Neural progenitor cell (in vitro differentiated cells): ENCODE measurements around the gene LZTFL1. TPM values are rescaled to one million over a fixed set of nuclear protein-coding genes. Genes with fewer than 3 reads are reported as not detected.

Experiments used
- DNase-seq: peaks from one replicate; pipeline ENCODE4 v3.0.0-alpha.2; 2016; ENCODE audit warnings: low spot score
- H2AFZ ChIP-seq: fragments of 200-600 bp; sonication (generic); replicated peaks from 2 replicates; pipeline ENCODE4 v1.6.1; 2016; ENCODE audit warnings: antibody characterized with exemption
- H3F3A ChIP-seq: fragments of 200-600 bp; sonication (generic); 2 replicates; pipeline ENCODE4 v1.6.1; 2016; ENCODE audit warnings: antibody characterized with exemption, low read depth
- H3K27ac ChIP-seq: fragments of 200-600 bp; sonication (generic); 2 replicates; pipeline ENCODE4 v1.5.1; 2016; ENCODE audit warnings: mild to moderate bottlenecking
- H3K27me3 ChIP-seq: fragments of 200-600 bp; sonication (generic); 2 replicates; pipeline ENCODE4 v1.6.1; 2016; ENCODE audit warnings: mild to moderate bottlenecking, moderate library complexity
- H3K36me3 ChIP-seq: fragments of 200-600 bp; sonication (generic); 2 replicates; pipeline ENCODE4 v1.5.1; 2016
- H3K4me1 ChIP-seq: fragments of 200-600 bp; sonication (generic); 2 replicates; pipeline ENCODE4 v1.6.1; 2016; ENCODE audit warnings: mixed run types
- H3K4me2 ChIP-seq: fragments of 200-600 bp; sonication (generic); 2 replicates; pipeline ENCODE4 v1.6.1; 2016
- H3K4me3 ChIP-seq: fragments of 200-600 bp; sonication (generic); 2 replicates; pipeline ENCODE4 v1.5.1; 2016
- H3K79me2 ChIP-seq: fragments of 200-600 bp; sonication (generic); 2 replicates; pipeline ENCODE4 v1.6.1; 2016; ENCODE audit warnings: low read depth
- H3K9ac ChIP-seq: fragments of 200-600 bp; sonication (generic); 2 replicates; pipeline ENCODE4 v1.6.1; 2016
- H3K9me3 ChIP-seq: fragments of 200-600 bp; sonication (generic); 2 replicates; pipeline ENCODE4 v1.5.1; 2016; ENCODE audit warnings: low read depth
- H4K20me1 ChIP-seq: fragments of 200-600 bp; sonication (generic); 2 replicates; pipeline ENCODE4 v1.6.1; 2016; ENCODE audit warnings: low read depth
- H3K27ac Mint-ChIP-seq: 3 replicates; pipeline ENCODE4 v1.8.0; 2021; ENCODE audit warnings: mixed read lengths
- H3K27me3 Mint-ChIP-seq: 2 replicates; pipeline ENCODE4 v1.8.0; 2022; ENCODE audit warnings: low read depth, mild to moderate bottlenecking, inconsistent platforms, moderate library complexity, mixed read lengths; ENCODE audit not compliant: insufficient read depth
- H3K36me3 Mint-ChIP-seq: 3 replicates; pipeline ENCODE4 v1.8.0; 2021; ENCODE audit warnings: mixed read lengths
- H3K4me1 Mint-ChIP-seq: 3 replicates; pipeline ENCODE4 v1.8.0; 2021; ENCODE audit warnings: mixed read lengths
- H3K4me3 Mint-ChIP-seq: 3 replicates; pipeline ENCODE4 v1.8.0; 2021; ENCODE audit warnings: mild to moderate bottlenecking, moderate library complexity, mixed read lengths
- H3K9me3 Mint-ChIP-seq: 3 replicates; pipeline ENCODE4 v1.8.0; 2020; ENCODE audit warnings: mixed read lengths
- EZH2 ChIP-seq: fragments of 200-600 bp; sonication (generic); IDR thresholded peaks from 2 replicates; pipeline ENCODE4 v1.6.1; 2017; ENCODE audit warnings: antibody characterized with exemption, mild to moderate bottlenecking, moderate library complexity
- EZH2phosphoT487 ChIP-seq: fragments of 200-600 bp; sonication (generic); IDR thresholded peaks from 2 replicates; pipeline ENCODE4 v1.6.1; 2017; ENCODE audit warnings: antibody characterized with exemption
- total RNA-seq: library from RNA; depleted of rRNA; stranded (reverse); fragments of >200 nt; gene quantifications from 2 replicates; pipeline ENCODE4 v1.2.3, GENCODE V29; 2015; ENCODE audit warnings: low replicate concordance
- TF ChIP-seq, protein P1 (sequence below): fragments of 200-600 bp; sonication (generic); IDR thresholded peaks from 2 replicates; pipeline ENCODE4 v1.5.1; 2017; ENCODE audit warnings: antibody characterized with exemption, mild to moderate bottlenecking

LZTFL1 gene
- total RNA-seq, 1 donor from 2014 or later, result 22.5 TPM

GRCh38 chr3:45807133-45807532 lies 34.8 kb downstream of the LZTFL1 start:
- DNase-seq, result no peak
- peak overlapping the region; percentile 7 for H3K4me2 ChIP-seq
- Mint-ChIP-seq H3K36me3 (peaks cover 2% of the 10 kb centered on the region), H3K27me3 (peaks cover 3% of the 10 kb centered on the region), H3K27ac (no peak overlapping the region), H3K4me3 (no peak overlapping the region), H3K4me1 (peaks cover 11% of the 10 kb centered on the region), H3K9me3 (no peaks in the 10 kb centered on the region)
- H3K9me3 ChIP-seq, result no peaks in the 10 kb centered on the region
- no peak for TF ChIP-seq EZH2
- TF ChIP-seq, protein P1, sequence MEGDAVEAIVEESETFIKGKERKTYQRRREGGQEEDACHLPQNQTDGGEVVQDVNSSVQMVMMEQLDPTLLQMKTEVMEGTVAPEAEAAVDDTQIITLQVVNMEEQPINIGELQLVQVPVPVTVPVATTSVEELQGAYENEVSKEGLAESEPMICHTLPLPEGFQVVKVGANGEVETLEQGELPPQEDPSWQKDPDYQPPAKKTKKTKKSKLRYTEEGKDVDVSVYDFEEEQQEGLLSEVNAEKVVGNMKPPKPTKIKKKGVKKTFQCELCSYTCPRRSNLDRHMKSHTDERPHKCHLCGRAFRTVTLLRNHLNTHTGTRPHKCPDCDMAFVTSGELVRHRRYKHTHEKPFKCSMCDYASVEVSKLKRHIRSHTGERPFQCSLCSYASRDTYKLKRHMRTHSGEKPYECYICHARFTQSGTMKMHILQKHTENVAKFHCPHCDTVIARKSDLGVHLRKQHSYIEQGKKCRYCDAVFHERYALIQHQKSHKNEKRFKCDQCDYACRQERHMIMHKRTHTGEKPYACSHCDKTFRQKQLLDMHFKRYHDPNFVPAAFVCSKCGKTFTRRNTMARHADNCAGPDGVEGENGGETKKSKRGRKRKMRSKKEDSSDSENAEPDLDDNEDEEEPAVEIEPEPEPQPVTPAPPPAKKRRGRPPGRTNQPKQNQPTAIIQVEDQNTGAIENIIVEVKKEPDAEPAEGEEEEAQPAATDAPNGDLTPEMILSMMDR, result no peak
- TF ChIP-seq EZH2phosphoT487, result no peak
- H3K4me1 ChIP-seq, result peaks cover 9% of the 10 kb centered on the region
- no peak overlapping the region for H3K9ac ChIP-seq
- no peaks in the 10 kb centered on the region for H3F3A ChIP-seq
- no peak overlapping the region for H2AFZ ChIP-seq
- no peak overlapping the region for H3K4me3 ChIP-seq
- H3K36me3 ChIP-seq, result no peaks in the 10 kb centered on the region
- H3K79me2 ChIP-seq, result no peaks in the 10 kb centered on the region
- no peak overlapping the region for H3K27ac ChIP-seq
- no peaks in the 10 kb centered on the region for H3K27me3 ChIP-seq
- H4K20me1 ChIP-seq, result no peaks in the 10 kb centered on the region

DNA sequence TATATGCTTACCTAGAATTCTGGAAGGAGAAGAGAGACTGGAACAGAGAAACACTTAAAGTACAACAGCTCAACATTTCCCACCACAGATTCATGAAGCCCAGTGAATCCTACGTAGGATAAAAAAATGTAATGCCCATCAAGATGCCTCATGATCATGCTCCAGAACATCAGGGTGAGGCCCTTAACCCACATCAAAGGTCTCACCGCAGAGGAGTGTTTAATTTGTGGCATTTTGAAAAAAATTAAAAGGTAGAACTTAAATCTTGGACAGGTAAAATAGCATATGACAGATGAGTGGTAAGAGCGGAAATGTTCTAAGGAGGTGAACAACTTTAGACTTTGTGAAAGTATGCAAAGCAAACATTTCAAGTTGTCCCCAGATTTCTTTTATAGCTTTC lies 35.8 kb downstream of the LZTFL1 start:
- Mint-ChIP-seq H3K27ac (no peak overlapping the region), H3K36me3 (no peaks in the 10 kb centered on the region), H3K9me3 (no peaks in the 10 kb centered on the region), H3K4me1 (peaks cover 11% of the 10 kb centered on the region), H3K27me3 (peaks cover 3% of the 10 kb centered on the region), H3K4me3 (no peak overlapping the region)
- Histone ChIP-seq H3F3A (no peaks in the 10 kb centered on the region), H4K20me1 (no peaks in the 10 kb centered on the region), H3K27me3 (no peaks in the 10 kb centered on the region), H3K4me3 (no peak overlapping the region), H3K4me1 (peaks cover 9% of the 10 kb centered on the region), H3K4me2 (no peak overlapping the region), H2AFZ (no peak overlapping the region), H3K79me2 (no peaks in the 10 kb centered on the region), H3K9me3 (no peaks in the 10 kb centered on the region), H3K9ac (no peak overlapping the region), H3K36me3 (no peaks in the 10 kb centered on the region), H3K27ac (no peak overlapping the region)
- no peak for DNase-seq
- TF ChIP-seq, protein P1, result no peak
- TF ChIP-seq EZH2 (no peak), EZH2phosphoT487 (no peak)

DNA sequence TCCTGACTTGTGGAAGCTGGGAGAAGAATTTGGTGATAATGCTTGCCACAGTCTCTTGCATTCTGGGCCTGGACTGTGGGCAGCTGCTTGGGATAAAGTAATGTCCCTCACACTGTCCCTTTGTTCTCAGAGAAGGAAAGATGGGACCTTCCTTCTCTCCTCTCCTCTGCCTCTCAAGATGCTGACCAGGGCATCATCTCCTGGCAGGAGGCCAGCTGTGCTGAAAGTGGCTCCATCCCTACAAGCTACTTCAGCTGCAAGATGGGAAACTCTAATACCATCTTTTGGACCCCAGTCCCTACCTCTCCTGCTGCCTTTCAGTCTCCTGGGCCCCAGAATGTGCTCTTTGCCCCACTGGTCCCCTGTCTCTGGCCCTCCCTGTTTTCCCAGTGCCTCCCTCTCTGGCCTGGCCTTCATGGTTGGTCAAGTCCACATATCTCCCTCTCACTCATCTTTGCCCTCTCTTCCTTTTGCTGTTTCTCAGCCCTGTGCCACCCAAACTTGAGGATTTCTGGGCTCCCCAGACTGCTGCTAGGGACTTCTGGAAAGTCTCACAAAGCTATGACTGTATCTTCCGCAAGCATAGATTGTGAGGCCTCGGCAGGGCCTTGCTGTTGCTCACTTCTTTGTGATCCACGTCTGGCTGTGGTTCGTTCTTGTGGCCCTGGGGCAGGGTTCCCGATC lies 38.5 kb downstream of the LZTFL1 start:
- H3K4me1 ChIP-seq, result peaks cover 9% of the 10 kb centered on the region

More for the DNA sequence above, 38.5 kb downstream of the LZTFL1 start:
- Histone ChIP-seq H2AFZ (no peak overlapping the region), H3K79me2 (no peaks in the 10 kb centered on the region), H3K27me3 (peaks cover 12% of the 10 kb centered on the region), H3F3A (no peaks in the 10 kb centered on the region), H3K9ac (no peak overlapping the region), H4K20me1 (no peaks in the 10 kb centered on the region), H3K4me3 (no peak overlapping the region), H3K36me3 (no peaks in the 10 kb centered on the region), H3K4me2 (no peak overlapping the region), H3K9me3 (no peaks in the 10 kb centered on the region), H3K27ac (no peak overlapping the region)
- Mint-ChIP-seq H3K9me3 (no peaks in the 10 kb centered on the region), H3K4me3 (no peak overlapping the region), H3K27me3 (peaks cover 14% of the 10 kb centered on the region), H3K4me1 (peaks cover 9% of the 10 kb centered on the region), H3K27ac (no peak overlapping the region), H3K36me3 (no peaks in the 10 kb centered on the region)
- DNase-seq, result no peak
- TF ChIP-seq, protein P1, result no peak
- TF ChIP-seq EZH2 (no peak), EZH2phosphoT487 (no peak)
